ENCODE data around the gene GNAZ.

The GNAZ gene

GRCh38 chr22:23159291-23159630 lies 88.9 kb downstream of the GNAZ start:
- no peak for DNase-seq

GRCh38 chr22:23161029-23161428 lies 90.7 kb downstream of the GNAZ start:
- DNase-seq, result no peak

- no peak for DNase-seq
Measured at GRCh38 chr22:23161574-23161973, 91.3 kb downstream of the GNAZ start.

- no peak for DNase-seq
Measured at GRCh38 chr22:23163665-23164064, 93.3 kb downstream of the GNAZ start.

GRCh38 chr22:23164091-23164490 lies 93.8 kb downstream of the GNAZ start:
- DNase-seq, result no peak

GRCh38 chr22:23166042-23166831 lies 95.9 kb downstream of the GNAZ start:
- DNase-seq, result no peak

GRCh38 chr22:23166841-23167616 lies 96.7 kb downstream of the GNAZ start:
- no peak for DNase-seq

- no peak for DNase-seq
Measured at GRCh38 chr22:23168391-23169042, 98.2 kb downstream of the GNAZ start.

- DNase-seq, result no peak
Measured at GRCh38 chr22:23169043-23169406, 98.7 kb downstream of the GNAZ start.
